ENCODE measurements around the gene PABPC1L2A.
"Not testable (repeated sequence)": the region's sequence is repeated elsewhere in the genome, so short reads cannot be mapped to it uniquely, and the experiment has no call there.

The PABPC1L2A gene

GRCh38 chrX:73079024-73079562 is at the start of gene PABPC1L2A:
Gene PABPC1L2A (minus strand): TSS chrX:73079512. CDS start chrX:73079386, 126 bp downstream.
- DNase-seq (ENCODE audit: low spot score), result not testable (repeated sequence)

GRCh38 chrX:73127700-73128241 is 48.5 kb upstream of the PABPC1L2A start:
- peak; percentile 5 for DNase-seq (ENCODE audit: low spot score)

- DNase-seq (ENCODE audit: low spot score), result no peak
Observed at GRCh38 chrX:73126240-73126639, 46.9 kb upstream of the PABPC1L2A start.

- not testable (repeated sequence) for DNase-seq (ENCODE audit: low spot score)
Observed at GRCh38 chrX:73099505-73099904, 20.2 kb upstream of the PABPC1L2A start.

- DNase-seq (ENCODE audit: low spot score), result peak; percentile 1
Observed at GRCh38 chrX:73086766-73087165, 7.5 kb upstream of the PABPC1L2A start.

- not testable (repeated sequence) for DNase-seq (ENCODE audit: low spot score)
Observed at GRCh38 chrX:73079884-73080283, 572 bp upstream of the PABPC1L2A start.

- DNase-seq (ENCODE audit: low spot score), result not testable (repeated sequence)
Observed at GRCh38 chrX:73078597-73078996, 715 bp downstream of the PABPC1L2A start.

GRCh38 chrX:73076838-73077237 is 2.5 kb downstream of the PABPC1L2A start:
- DNase-seq (ENCODE audit: low spot score), result no peak

- DNase-seq (ENCODE audit: low spot score), result no peak
Observed at GRCh38 chrX:73069365-73070035, 9.8 kb downstream of the PABPC1L2A start.

- DNase-seq (ENCODE audit: low spot score), result no peak
Observed at GRCh38 chrX:73068467-73069364, 10.6 kb downstream of the PABPC1L2A start.

GRCh38 chrX:73067761-73068466 is 11.4 kb downstream of the PABPC1L2A start:
- DNase-seq (ENCODE audit: low spot score), result not testable (repeated sequence)

- no peak for DNase-seq (ENCODE audit: low spot score)
Observed at GRCh38 chrX:73028876-73029275, 50.4 kb downstream of the PABPC1L2A start.
